ENCODE data around the gene FBXL17. TPM values are rescaled to one million over a fixed set of nuclear protein-coding genes. Genes with fewer than 3 reads are reported as not detected.

The FBXL17 gene
- total RNA-seq, 3 donors from 2014 or later, result 22.6 to 31.3 (median 28.8) TPM

DNA sequence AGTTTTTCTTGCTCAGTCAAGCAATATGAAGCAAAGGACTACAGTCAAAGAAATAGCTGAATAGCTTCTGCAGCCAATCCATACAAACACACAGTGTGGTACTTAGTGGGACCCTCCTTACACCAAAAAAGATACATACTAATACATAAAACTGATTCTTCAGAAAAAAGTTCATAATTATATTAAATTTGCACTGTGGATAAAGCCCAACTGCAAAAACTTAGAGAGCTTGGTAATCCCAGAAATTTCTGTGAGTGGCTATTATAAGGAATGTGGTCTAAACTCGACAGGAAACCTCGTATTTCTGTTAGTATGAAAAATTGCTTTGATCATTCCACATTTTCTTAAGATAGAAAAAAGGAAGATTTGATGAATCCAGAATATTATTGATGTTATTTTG lies 245.4 kb downstream of the FBXL17 start:
- TF ChIP-seq POLR2AphosphoS5 (IDR thresholded peaks at IDR 0.05), result no peak
- TF ChIP-seq, protein P1, sequence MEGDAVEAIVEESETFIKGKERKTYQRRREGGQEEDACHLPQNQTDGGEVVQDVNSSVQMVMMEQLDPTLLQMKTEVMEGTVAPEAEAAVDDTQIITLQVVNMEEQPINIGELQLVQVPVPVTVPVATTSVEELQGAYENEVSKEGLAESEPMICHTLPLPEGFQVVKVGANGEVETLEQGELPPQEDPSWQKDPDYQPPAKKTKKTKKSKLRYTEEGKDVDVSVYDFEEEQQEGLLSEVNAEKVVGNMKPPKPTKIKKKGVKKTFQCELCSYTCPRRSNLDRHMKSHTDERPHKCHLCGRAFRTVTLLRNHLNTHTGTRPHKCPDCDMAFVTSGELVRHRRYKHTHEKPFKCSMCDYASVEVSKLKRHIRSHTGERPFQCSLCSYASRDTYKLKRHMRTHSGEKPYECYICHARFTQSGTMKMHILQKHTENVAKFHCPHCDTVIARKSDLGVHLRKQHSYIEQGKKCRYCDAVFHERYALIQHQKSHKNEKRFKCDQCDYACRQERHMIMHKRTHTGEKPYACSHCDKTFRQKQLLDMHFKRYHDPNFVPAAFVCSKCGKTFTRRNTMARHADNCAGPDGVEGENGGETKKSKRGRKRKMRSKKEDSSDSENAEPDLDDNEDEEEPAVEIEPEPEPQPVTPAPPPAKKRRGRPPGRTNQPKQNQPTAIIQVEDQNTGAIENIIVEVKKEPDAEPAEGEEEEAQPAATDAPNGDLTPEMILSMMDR (IDR thresholded peaks at IDR 0.05), result no peak
- TF ChIP-seq POLR2A (IDR thresholded peaks at IDR 0.05), result no peak
- intact Hi-C loops (cut with DNase I; ENCODE audit: low total_unique reads), result no loop called here
- no peak overlapping the region for H3K4me3 ChIP-seq

DNA sequence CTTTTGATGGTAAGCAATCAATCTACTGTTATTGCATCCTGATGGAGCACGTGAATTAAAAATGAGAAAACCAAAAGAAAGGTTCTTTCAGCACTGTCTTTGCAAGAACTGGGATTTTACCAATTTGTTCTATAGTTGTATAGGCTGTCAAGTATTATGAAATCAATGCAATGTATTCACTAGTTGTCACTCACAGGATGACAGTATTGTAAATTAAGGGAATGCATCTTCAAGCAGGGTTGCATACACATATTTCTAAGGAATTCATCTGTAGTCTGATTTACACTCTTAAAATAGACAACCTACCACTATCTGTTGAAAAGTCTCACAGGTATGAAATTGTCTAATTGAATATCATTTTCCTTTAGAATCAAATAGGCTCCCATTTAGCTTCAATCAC lies 252.8 kb downstream of the FBXL17 start:
- Histone ChIP-seq H3K27ac (no peak overlapping the region), H3K36me3 (no peaks in the 10 kb centered on the region), H3K27me3 (no peaks in the 10 kb centered on the region), H3K4me3 (no peak overlapping the region), H3K9me3 (no peaks in the 10 kb centered on the region), H3K4me1 (no peaks in the 10 kb centered on the region)
- TF ChIP-seq POLR2AphosphoS5 (IDR thresholded peaks at IDR 0.05) (no peak), POLR2A (IDR thresholded peaks at IDR 0.05) (no peak)
- TF ChIP-seq, protein P1 (IDR thresholded peaks at IDR 0.05), result no peak
- intact Hi-C loops (cut with DNase I; ENCODE audit: low total_unique reads), result no loop called here
- DNase-seq (ENCODE audit: low spot score in 2 of 2), result no peak

More for the DNA sequence above, 245.4 kb downstream of the FBXL17 start:
- H3K9me3 ChIP-seq, result no peaks in the 10 kb centered on the region
- no peaks in the 10 kb centered on the region for H3K4me1 ChIP-seq
- H3K36me3 ChIP-seq, result no peaks in the 10 kb centered on the region
- no peaks in the 10 kb centered on the region for H3K27me3 ChIP-seq
- no peak for DNase-seq (ENCODE audit: low spot score in 2 of 2)
- no peak overlapping the region for H3K27ac ChIP-seq

DNA sequence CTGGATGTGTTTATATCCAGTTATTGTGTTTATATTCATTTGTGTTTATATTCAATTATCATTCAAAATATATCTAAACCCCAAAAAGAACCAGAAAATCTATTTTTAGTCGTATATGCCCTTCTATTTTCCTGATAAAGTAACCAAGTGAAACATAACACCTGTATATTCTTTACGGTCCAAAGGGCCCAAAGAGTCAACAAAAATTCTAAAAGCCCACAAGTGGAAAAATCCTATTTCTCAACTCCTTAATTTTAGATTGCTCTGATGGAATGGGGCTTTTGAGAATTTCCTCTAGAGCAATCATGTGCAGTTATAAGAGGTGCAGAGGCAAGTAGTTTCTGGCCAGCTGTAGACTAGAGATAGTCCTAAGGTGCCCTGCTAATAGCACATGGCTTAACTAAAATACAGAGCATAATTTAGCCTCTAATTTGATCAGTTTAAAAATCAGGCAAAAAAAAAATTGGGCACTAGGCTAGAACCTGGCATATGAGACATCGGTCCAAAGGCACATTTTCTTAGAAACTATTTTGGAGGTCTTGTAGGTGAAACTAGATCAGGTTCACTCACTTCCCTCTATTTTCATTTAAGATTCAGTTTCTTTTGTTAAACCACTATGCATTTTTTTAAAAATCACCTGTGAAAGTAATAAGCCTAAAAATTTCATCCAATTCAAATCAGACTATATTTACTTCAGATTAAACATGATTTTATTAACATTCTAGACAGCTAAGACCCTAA lies 256.0 kb downstream of the FBXL17 start:
- TF ChIP-seq POLR2A (IDR thresholded peaks at IDR 0.05) (no peak), POLR2AphosphoS5 (IDR thresholded peaks at IDR 0.05) (no peak)
- TF ChIP-seq, protein P1 (IDR thresholded peaks at IDR 0.05), result no peak
- no peak overlapping the region for H3K4me3 ChIP-seq
- no peaks in the 10 kb centered on the region for H3K27me3 ChIP-seq
- no peak overlapping the region for H3K27ac ChIP-seq
- no peaks in the 10 kb centered on the region for H3K4me1 ChIP-seq
- H3K9me3 ChIP-seq, result no peaks in the 10 kb centered on the region
- DNase-seq (ENCODE audit: low spot score in 2 of 2), result no peak
- intact Hi-C loops (cut with DNase I; ENCODE audit: low total_unique reads), result no loop called here
- no peaks in the 10 kb centered on the region for H3K36me3 ChIP-seq

DNA sequence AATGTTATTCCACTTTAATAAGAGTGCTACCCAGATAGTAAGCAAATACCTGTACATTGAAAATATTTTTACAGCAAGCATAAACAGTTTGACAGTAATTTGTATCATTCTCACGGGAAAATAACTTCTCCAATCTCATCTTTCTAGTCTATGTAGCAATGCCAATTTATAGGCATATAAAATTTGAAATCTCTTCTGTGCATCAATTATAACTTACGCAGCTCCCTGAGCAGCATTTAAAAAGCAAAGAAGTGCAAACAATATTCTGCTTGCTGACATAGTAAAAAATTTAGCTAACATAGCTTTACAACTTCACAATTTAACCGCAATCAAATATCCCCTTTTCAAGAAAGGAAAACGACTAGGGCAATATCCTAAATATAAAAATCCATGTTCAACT lies 257.3 kb downstream of the FBXL17 start:
- no peaks in the 10 kb centered on the region for H3K9me3 ChIP-seq
- DNase-seq (ENCODE audit: low spot score in 2 of 2), result no peak
- intact Hi-C loops (cut with DNase I; ENCODE audit: low total_unique reads), result no loop called here
- no peaks in the 10 kb centered on the region for H3K36me3 ChIP-seq
- H3K4me3 ChIP-seq, result no peak overlapping the region
- TF ChIP-seq, protein P1 (IDR thresholded peaks at IDR 0.05), result no peak
- no peak for TF ChIP-seq POLR2AphosphoS5 (IDR thresholded peaks at IDR 0.05)
- TF ChIP-seq POLR2A (IDR thresholded peaks at IDR 0.05), result no peak
- no peak overlapping the region for H3K27ac ChIP-seq
- H3K27me3 ChIP-seq, result no peaks in the 10 kb centered on the region
- H3K4me1 ChIP-seq, result no peaks in the 10 kb centered on the region

DNA sequence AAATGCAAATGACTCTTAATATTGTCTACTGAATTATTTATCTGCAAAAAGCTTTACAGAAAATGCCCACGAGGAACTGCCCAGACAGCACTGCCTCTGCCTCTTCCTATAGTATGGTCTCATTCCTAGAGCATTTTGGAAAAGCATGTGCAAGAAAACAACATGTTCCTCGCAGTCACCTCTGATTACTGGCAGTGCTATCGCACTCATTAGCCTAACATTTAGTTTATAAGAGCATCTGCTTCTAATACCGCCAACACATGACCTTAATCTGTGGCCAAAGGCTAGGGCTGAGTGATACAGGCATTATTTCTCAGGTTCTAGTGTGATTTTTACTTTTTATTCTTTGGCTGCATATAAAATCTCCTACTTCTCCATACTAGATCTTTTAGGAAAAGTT lies 259.2 kb downstream of the FBXL17 start:
- Histone ChIP-seq H3K4me1 (no peaks in the 10 kb centered on the region), H3K27me3 (no peaks in the 10 kb centered on the region), H3K27ac (no peak overlapping the region), H3K4me3 (no peak overlapping the region), H3K9me3 (no peaks in the 10 kb centered on the region), H3K36me3 (no peaks in the 10 kb centered on the region)
- intact Hi-C loops (cut with DNase I; ENCODE audit: low total_unique reads), result no loop called here
- no peak for DNase-seq (ENCODE audit: low spot score in 2 of 2)
- TF ChIP-seq POLR2A (IDR thresholded peaks at IDR 0.05) (no peak), POLR2AphosphoS5 (IDR thresholded peaks at IDR 0.05) (no peak)
- TF ChIP-seq, protein P1 (IDR thresholded peaks at IDR 0.05), result no peak

Data from breast epithelium (tissue), 4 donors.